Adrenal gland (tissue), 5 donors: ENCODE results near the gene MRPL21.

Source experiments
- POLR2A ChIP-seq, 2 donors: fragments of 450-650 bp; IDR thresholded peaks; one replicate each; pipeline ENCODE4 v1.6.1; 2017; ENCODE audit warnings: antibody characterized with exemption in 2 of 2, mild to moderate bottlenecking in 2 of 2, moderate library complexity in 1 of 2
- TF ChIP-seq, protein P1 (sequence below), 6 experiments: fragments of 450-650 bp in 4 of 6; fragments of 200-600 bp in 2 of 6; sonication (generic) in 1 of 6; IDR thresholded peaks; 1 replicate in 5 of 6; 2 replicates in 1 of 6; pipeline versions ENCODE4 v1.5.1 to v1.8.0; 2016 to 2021; ENCODE audit warnings: antibody characterized with exemption in 6 of 6, mild to moderate bottlenecking in 2 of 6, moderate library complexity in 1 of 6
- donor health status: DM: no; HTN: no; CAD: no.

- no peak for TF ChIP-seq POLR2A (IDR thresholded peaks at IDR 0.05)
- TF ChIP-seq, protein P1, sequence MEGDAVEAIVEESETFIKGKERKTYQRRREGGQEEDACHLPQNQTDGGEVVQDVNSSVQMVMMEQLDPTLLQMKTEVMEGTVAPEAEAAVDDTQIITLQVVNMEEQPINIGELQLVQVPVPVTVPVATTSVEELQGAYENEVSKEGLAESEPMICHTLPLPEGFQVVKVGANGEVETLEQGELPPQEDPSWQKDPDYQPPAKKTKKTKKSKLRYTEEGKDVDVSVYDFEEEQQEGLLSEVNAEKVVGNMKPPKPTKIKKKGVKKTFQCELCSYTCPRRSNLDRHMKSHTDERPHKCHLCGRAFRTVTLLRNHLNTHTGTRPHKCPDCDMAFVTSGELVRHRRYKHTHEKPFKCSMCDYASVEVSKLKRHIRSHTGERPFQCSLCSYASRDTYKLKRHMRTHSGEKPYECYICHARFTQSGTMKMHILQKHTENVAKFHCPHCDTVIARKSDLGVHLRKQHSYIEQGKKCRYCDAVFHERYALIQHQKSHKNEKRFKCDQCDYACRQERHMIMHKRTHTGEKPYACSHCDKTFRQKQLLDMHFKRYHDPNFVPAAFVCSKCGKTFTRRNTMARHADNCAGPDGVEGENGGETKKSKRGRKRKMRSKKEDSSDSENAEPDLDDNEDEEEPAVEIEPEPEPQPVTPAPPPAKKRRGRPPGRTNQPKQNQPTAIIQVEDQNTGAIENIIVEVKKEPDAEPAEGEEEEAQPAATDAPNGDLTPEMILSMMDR (IDR thresholded peaks at IDR 0.05): no peak
Observed at GRCh38 chr11:68852628-68853027, 51.0 kb downstream of the MRPL21 start.
